Astrocyte (in vitro differentiated cells and primary cell): ENCODE measurements around the gene TMC8. TPM values are rescaled to one million over a fixed set of nuclear protein-coding genes. Genes with fewer than 3 reads are reported as not detected.

ENCODE experiments used
- DNase-seq: peaks from one replicate; pipeline ENCODE4 v3.0.0-alpha.2; 2010; ENCODE audit warnings: low read depth
- FAIRE-seq: peaks from 2 replicates; lab custom pipeline; 2011; peaks lifted over from hg19 to GRCh38; lab: Jason Lieb, UNC
- H2AFZ ChIP-seq: 2 replicates; pipeline ENCODE4 v1.6.0; 2012; ENCODE audit warnings: low read depth, low read length, inconsistent platforms
- H3K27ac ChIP-seq: 2 replicates; pipeline ENCODE4 v1.5.1; 2011; ENCODE audit warnings: low read depth, low read length, inconsistent platforms
- H3K27me3 ChIP-seq: 2 replicates; pipeline ENCODE4 v1.6.0; 2011; ENCODE audit warnings: low read length, inconsistent platforms; ENCODE audit not compliant: insufficient read depth
- H3K36me3 ChIP-seq: 2 replicates; pipeline ENCODE4 v1.5.1; 2011; ENCODE audit warnings: low read length, inconsistent platforms; ENCODE audit not compliant: insufficient read depth
- H3K4me1 ChIP-seq: 2 replicates; pipeline ENCODE4 v1.5.1; 2011; ENCODE audit warnings: low read length, inconsistent platforms; ENCODE audit not compliant: insufficient read depth
- H3K4me2 ChIP-seq: 2 replicates; pipeline ENCODE4 v1.6.0; 2012; ENCODE audit warnings: low read length, inconsistent platforms
- H3K4me3 ChIP-seq: 2 replicates; pipeline ENCODE4 v1.5.1; 2011; ENCODE audit warnings: low read depth, mild to moderate bottlenecking, low read length, inconsistent platforms; ENCODE audit not compliant: insufficient read depth
- H3K79me2 ChIP-seq: 2 replicates; pipeline ENCODE4 v1.6.0; 2012; ENCODE audit warnings: mild to moderate bottlenecking, low read length, inconsistent platforms; ENCODE audit not compliant: insufficient read depth
- H3K9ac ChIP-seq: 2 replicates; pipeline ENCODE4 v1.6.0; 2012; ENCODE audit warnings: mild to moderate bottlenecking, low read length, inconsistent platforms
- H3K9me3 ChIP-seq: 2 replicates; pipeline ENCODE4 v1.5.1; 2012; ENCODE audit warnings: low read depth, mild to moderate bottlenecking, low read length, inconsistent platforms; ENCODE audit not compliant: insufficient read depth
- H4K20me1 ChIP-seq: 2 replicates; pipeline ENCODE4 v1.6.0; 2012; ENCODE audit warnings: low read length, inconsistent platforms; ENCODE audit not compliant: insufficient read depth
- H3K27ac Mint-ChIP-seq: one replicate; pipeline ENCODE4 v1.8.0; 2021; ENCODE audit warnings: mild to moderate bottlenecking, mixed read lengths; ENCODE audit not compliant: unreplicated experiment
- H3K27me3 Mint-ChIP-seq: one replicate; pipeline ENCODE4 v1.8.0; 2021; ENCODE audit warnings: low read depth, mixed read lengths; ENCODE audit not compliant: unreplicated experiment
- H3K36me3 Mint-ChIP-seq: one replicate; pipeline ENCODE4 v1.8.0; 2021; ENCODE audit warnings: low read depth, mixed read lengths; ENCODE audit not compliant: unreplicated experiment
- H3K4me1 Mint-ChIP-seq: one replicate; pipeline ENCODE4 v1.8.0; 2021; ENCODE audit warnings: low read depth, mixed read lengths; ENCODE audit not compliant: unreplicated experiment
- H3K4me3 Mint-ChIP-seq: one replicate; pipeline ENCODE4 v1.8.0; 2021; ENCODE audit warnings: mild to moderate bottlenecking, moderate library complexity, mixed read lengths; ENCODE audit not compliant: unreplicated experiment
- H3K9me3 Mint-ChIP-seq: one replicate; pipeline ENCODE4 v1.8.0; 2021; ENCODE audit warnings: mild to moderate bottlenecking, mixed read lengths; ENCODE audit not compliant: unreplicated experiment
- CTCF ChIP-seq: IDR thresholded peaks from 2 replicates; pipeline ENCODE4 v1.5.1; 2011; ENCODE audit warnings: low read depth, mild to moderate bottlenecking, inconsistent platforms, low read length, moderate library complexity; ENCODE audit not compliant: insufficient read depth
- EZH2 ChIP-seq: IDR thresholded peaks from 2 replicates; pipeline ENCODE4 v1.6.1; 2012; ENCODE audit warnings: mild to moderate bottlenecking, low read length, inconsistent platforms; ENCODE audit not compliant: insufficient read depth
- total RNA-seq: library from RNA; stranded (reverse); gene quantifications from 2 replicates; pipeline ENCODE4 v1.2.1, GENCODE V29; 2021

Gene TMC8
- total RNA-seq, 1 donor from 2014 or later, result 0.27 TPM

- FAIRE-seq (no peak), DNase-seq (no peak)
- Histone ChIP-seq H3K4me2 (no peak overlapping the region), H3K4me3 (no peak overlapping the region), H4K20me1 (no peaks in the 10 kb centered on the region), H2AFZ (no peak overlapping the region), H3K4me1 (peaks cover 11% of the 10 kb centered on the region), H3K79me2 (no peaks in the 10 kb centered on the region), H3K9ac (no peak overlapping the region), H3K36me3 (no peaks in the 10 kb centered on the region), H3K27ac (no peak overlapping the region), H3K9me3 (no peaks in the 10 kb centered on the region), H3K27me3 (peaks cover 12% of the 10 kb centered on the region)
- no peaks in the 10 kb centered on the region for H3K9me3 Mint-ChIP-seq
- peaks cover 2% of the 10 kb centered on the region for H3K4me1 Mint-ChIP-seq
- no peak overlapping the region for H3K4me3 Mint-ChIP-seq
- no peaks in the 10 kb centered on the region for H3K36me3 Mint-ChIP-seq
- no peak for TF ChIP-seq EZH2
- no peak for TF ChIP-seq CTCF
- no peak overlapping the region for H3K27ac Mint-ChIP-seq
- H3K27me3 Mint-ChIP-seq, result peaks cover 12% of the 10 kb centered on the region
Measured at GRCh38 chr17:78130090-78130436, 508 bp upstream of the TMC8 start.

- Histone ChIP-seq H3K9ac (no peak overlapping the region), H3K79me2 (no peaks in the 10 kb centered on the region), H3K4me3 (no peak overlapping the region), H3K4me2 (no peak overlapping the region), H4K20me1 (no peaks in the 10 kb centered on the region), H3K9me3 (no peaks in the 10 kb centered on the region), H2AFZ (no peak overlapping the region), H3K27me3 (peaks cover 15% of the 10 kb centered on the region), H3K4me1 (peaks cover 11% of the 10 kb centered on the region), H3K27ac (no peak overlapping the region), H3K36me3 (no peaks in the 10 kb centered on the region)
- FAIRE-seq (no peak), DNase-seq (no peak)
- TF ChIP-seq EZH2 (peak; percentile 50), CTCF (no peak)
- no peaks in the 10 kb centered on the region for H3K36me3 Mint-ChIP-seq
- H3K27me3 Mint-ChIP-seq, result peaks cover 20% of the 10 kb centered on the region
- no peak overlapping the region for H3K27ac Mint-ChIP-seq
- H3K9me3 Mint-ChIP-seq, result no peaks in the 10 kb centered on the region
- H3K4me3 Mint-ChIP-seq, result no peak overlapping the region
- peaks cover 2% of the 10 kb centered on the region for H3K4me1 Mint-ChIP-seq
Measured at GRCh38 chr17:78131172-78132083, 857 bp downstream of the TMC8 start.

DNA sequence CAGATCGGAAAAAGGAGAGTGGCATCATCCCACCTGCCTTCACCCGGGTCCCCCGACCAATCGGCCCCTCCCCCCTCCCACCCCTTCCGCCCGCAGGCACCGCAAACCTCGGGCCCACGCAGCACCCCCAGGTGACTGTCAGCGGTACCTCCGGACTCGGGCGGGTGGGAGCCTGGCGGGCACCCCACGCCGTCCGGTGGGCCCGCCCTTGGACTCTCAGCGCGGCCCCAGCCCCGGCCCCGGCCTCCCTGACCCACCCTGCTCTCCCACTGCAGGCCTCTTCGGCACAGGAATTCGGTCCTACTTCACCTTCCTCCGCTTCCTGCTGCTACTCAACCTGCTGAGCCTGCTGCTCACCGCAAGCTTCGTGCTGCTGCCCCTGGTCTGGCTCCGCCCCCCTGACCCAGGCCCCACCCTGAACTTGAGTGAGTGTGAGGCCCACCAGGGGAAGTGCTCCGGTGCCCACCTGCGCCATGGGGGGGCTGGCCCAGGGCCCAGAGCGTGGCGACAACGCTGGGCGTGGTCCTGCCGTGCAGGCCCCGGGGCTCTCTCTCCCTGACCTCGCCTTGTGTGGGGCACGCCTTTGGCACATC is 1.6 kb downstream of the TMC8 start:
- peaks cover 11% of the 10 kb centered on the region for H3K4me1 ChIP-seq
- H3K27ac Mint-ChIP-seq, result no peak overlapping the region
- no peaks in the 10 kb centered on the region for H3K9me3 Mint-ChIP-seq
- DNase-seq, result no peak
- no peak overlapping the region for H3K4me2 ChIP-seq
- no peaks in the 10 kb centered on the region for H3K79me2 ChIP-seq
- TF ChIP-seq CTCF (no peak), EZH2 (no peak)
- H4K20me1 ChIP-seq, result no peaks in the 10 kb centered on the region
- no peak overlapping the region for H3K27ac ChIP-seq
- no peak overlapping the region for H3K4me3 ChIP-seq
- H3K27me3 Mint-ChIP-seq, result peaks cover 22% of the 10 kb centered on the region
- no peaks in the 10 kb centered on the region for H3K9me3 ChIP-seq
- peaks cover 2% of the 10 kb centered on the region for H3K4me1 Mint-ChIP-seq
- peaks cover 14% of the 10 kb centered on the region for H3K27me3 ChIP-seq
- H3K36me3 ChIP-seq, result no peaks in the 10 kb centered on the region
- FAIRE-seq, result no peak
- H2AFZ ChIP-seq, result no peak overlapping the region
- H3K4me3 Mint-ChIP-seq, result no peak overlapping the region
- H3K9ac ChIP-seq, result no peak overlapping the region
- no peaks in the 10 kb centered on the region for H3K36me3 Mint-ChIP-seq
